Measurements from ENCODE around the gene MIEN1. TPM values are rescaled to one million over a fixed set of nuclear protein-coding genes. Genes with fewer than 3 reads are reported as not detected.

The MIEN1 gene
- total and polyA plus RNA-seq, 2 of the 13 experiments (the other 11 are each of a cell fraction or from before 2014, with no cell fraction given), result 40.6 to 56.6 TPM

DNA sequence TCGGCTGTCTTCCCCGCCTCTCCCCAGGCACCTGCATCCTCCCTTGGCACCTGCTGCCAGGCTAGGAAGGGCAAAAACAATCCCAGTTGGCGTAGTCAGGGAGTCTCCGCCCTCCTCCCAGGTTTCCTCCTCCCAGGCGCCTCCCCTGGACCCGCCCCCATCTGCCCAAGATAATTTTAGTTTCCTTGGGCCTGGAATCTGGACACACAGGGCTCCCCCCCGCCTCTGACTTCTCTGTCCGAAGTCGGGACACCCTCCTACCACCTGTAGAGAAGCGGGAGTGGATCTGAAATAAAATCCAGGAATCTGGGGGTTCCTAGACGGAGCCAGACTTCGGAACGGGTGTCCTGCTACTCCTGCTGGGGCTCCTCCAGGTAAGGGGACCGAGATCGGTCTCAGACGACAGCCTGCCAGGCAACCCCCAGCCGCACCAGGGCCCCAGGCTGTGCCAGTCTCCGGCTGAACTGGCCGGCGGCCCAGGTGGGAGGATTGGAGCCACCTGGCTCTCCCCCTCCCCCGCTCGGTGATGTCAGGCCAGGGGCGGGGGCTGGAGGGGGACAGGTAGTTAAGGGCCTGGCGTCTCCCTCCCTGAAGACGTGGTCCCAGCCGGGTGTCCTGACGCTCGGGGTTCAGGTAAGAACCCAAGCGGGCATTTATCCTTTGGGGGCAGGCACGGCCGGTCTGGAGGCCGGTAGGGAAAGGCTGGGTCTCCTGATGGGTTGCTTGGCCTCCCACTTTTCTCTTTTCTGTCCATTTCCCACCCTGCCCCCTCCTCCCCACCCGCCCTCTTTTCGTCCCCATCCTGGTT lies 7.6 kb upstream of the MIEN1 start, which contains the start of gene GRB7 (continued):
- TF ChIP-seq, protein P1, sequence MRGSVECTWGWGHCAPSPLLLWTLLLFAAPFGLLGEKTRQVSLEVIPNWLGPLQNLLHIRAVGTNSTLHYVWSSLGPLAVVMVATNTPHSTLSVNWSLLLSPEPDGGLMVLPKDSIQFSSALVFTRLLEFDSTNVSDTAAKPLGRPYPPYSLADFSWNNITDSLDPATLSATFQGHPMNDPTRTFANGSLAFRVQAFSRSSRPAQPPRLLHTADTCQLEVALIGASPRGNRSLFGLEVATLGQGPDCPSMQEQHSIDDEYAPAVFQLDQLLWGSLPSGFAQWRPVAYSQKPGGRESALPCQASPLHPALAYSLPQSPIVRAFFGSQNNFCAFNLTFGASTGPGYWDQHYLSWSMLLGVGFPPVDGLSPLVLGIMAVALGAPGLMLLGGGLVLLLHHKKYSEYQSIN (CRISPR knock-in tag; IDR thresholded peaks at IDR 0.05; ENCODE audit: borderline replicate concordance), result no peak
- TF ChIP-seq RARG (CRISPR knock-in tag; IDR thresholded peaks at IDR 0.05; ENCODE audit: low read depth) (no peak; the same call in 1 of the 2 replicates), MLLT10 (CRISPR knock-in tag; IDR thresholded peaks at IDR 0.05) (0 out of 2 replicates have a peak, but pooled peaks have one; percentile 53), ZNF251 (CRISPR knock-in tag; IDR thresholded peaks at IDR 0.05) (no peak), ZNF607 (CRISPR knock-in tag; IDR thresholded peaks at IDR 0.05; ENCODE audit: borderline replicate concordance) (peak; percentile 75; the same call in 1 of the 2 replicates), TBX2 (CRISPR knock-in tag; IDR thresholded peaks at IDR 0.05; ENCODE audit: borderline replicate concordance) (peak; percentile 64), ZNF180 (CRISPR knock-in tag; IDR thresholded peaks at IDR 0.05; ENCODE audit: borderline replicate concordance, low read depth) (no peak), AHR (CRISPR knock-in tag; IDR thresholded peaks at IDR 0.05) (no peak), SNAPC5 (CRISPR knock-in tag; IDR thresholded peaks at IDR 0.05; ENCODE audit: borderline replicate concordance) (no peak), NFYB (CRISPR knock-in tag; IDR thresholded peaks at IDR 0.05) (no peak), ZNF331 (CRISPR knock-in tag; IDR thresholded peaks at IDR 0.05) (no peak), ZNF205 (CRISPR knock-in tag; IDR thresholded peaks at IDR 0.05) (no peak; the same call in 1 of the 2 replicates), ZNF781 (CRISPR knock-in tag; IDR thresholded peaks at IDR 0.05; ENCODE audit: borderline replicate concordance, not compliant biosample characterization) (peak; percentile 26), HNF4G (IDR thresholded peaks at IDR 0.05; ENCODE audit: borderline replicate concordance, low read depth, low read length) (no peak; the same call in 1 of the 2 replicates), HNF4G (CRISPR knock-in tag; IDR thresholded peaks at IDR 0.05; ENCODE audit: borderline replicate concordance, low read depth) (no peak), ZNF557 (CRISPR knock-in tag; IDR thresholded peaks at IDR 0.05) (no peak), MZF1 (CRISPR knock-in tag; IDR thresholded peaks at IDR 0.05; ENCODE audit: borderline replicate concordance) (no peak), ZNF577 (CRISPR knock-in tag; IDR thresholded peaks at IDR 0.05; ENCODE audit: borderline replicate concordance, low read depth) (no peak), ZNF30 (CRISPR knock-in tag; IDR thresholded peaks at IDR 0.05) (peak; percentile 84; the same call in 1 of the 2 replicates), SIX1 (CRISPR knock-in tag; IDR thresholded peaks at IDR 0.05; ENCODE audit: borderline replicate concordance) (peak; percentile 42; the same call in 1 of the 2 replicates)
- TF ChIP-seq, protein P2, sequence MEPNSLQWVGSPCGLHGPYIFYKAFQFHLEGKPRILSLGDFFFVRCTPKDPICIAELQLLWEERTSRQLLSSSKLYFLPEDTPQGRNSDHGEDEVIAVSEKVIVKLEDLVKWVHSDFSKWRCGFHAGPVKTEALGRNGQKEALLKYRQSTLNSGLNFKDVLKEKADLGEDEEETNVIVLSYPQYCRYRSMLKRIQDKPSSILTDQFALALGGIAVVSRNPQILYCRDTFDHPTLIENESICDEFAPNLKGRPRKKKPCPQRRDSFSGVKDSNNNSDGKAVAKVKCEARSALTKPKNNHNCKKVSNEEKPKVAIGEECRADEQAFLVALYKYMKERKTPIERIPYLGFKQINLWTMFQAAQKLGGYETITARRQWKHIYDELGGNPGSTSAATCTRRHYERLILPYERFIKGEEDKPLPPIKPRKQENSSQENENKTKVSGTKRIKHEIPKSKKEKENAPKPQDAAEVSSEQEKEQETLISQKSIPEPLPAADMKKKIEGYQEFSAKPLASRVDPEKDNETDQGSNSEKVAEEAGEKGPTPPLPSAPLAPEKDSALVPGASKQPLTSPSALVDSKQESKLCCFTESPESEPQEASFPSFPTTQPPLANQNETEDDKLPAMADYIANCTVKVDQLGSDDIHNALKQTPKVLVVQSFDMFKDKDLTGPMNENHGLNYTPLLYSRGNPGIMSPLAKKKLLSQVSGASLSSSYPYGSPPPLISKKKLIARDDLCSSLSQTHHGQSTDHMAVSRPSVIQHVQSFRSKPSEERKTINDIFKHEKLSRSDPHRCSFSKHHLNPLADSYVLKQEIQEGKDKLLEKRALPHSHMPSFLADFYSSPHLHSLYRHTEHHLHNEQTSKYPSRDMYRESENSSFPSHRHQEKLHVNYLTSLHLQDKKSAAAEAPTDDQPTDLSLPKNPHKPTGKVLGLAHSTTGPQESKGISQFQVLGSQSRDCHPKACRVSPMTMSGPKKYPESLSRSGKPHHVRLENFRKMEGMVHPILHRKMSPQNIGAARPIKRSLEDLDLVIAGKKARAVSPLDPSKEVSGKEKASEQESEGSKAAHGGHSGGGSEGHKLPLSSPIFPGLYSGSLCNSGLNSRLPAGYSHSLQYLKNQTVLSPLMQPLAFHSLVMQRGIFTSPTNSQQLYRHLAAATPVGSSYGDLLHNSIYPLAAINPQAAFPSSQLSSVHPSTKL (CRISPR knock-in tag; IDR thresholded peaks at IDR 0.05), result no peak; the same call in 1 of the 2 replicates
- TF ChIP-seq, protein P3, sequence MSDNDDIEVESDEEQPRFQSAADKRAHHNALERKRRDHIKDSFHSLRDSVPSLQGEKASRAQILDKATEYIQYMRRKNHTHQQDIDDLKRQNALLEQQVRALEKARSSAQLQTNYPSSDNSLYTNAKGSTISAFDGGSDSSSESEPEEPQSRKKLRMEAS (IDR thresholded peaks at IDR 0.05), result no peak
- TF ChIP-seq, protein P4, sequence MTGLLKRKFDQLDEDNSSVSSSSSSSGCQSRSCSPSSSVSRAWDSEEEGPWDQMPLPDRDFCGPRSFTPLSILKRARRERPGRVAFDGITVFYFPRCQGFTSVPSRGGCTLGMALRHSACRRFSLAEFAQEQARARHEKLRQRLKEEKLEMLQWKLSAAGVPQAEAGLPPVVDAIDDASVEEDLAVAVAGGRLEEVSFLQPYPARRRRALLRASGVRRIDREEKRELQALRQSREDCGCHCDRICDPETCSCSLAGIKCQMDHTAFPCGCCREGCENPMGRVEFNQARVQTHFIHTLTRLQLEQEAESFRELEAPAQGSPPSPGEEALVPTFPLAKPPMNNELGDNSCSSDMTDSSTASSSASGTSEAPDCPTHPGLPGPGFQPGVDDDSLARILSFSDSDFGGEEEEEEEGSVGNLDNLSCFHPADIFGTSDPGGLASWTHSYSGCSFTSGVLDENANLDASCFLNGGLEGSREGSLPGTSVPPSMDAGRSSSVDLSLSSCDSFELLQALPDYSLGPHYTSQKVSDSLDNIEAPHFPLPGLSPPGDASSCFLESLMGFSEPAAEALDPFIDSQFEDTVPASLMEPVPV (CRISPR knock-in tag; IDR thresholded peaks at IDR 0.05), result peak; percentile 42

Data from HepG2 (cell line).